NT2/D1 (cell line): ENCODE measurements around the gene SUB1.

Source experiments
- YY1 ChIP-seq: IDR thresholded peaks from 2 replicates; pipeline ENCODE4 v1.6.1; 2011; ENCODE audit not compliant: insufficient read length, insufficient read depth
- ZNF274 ChIP-seq: IDR thresholded peaks from 2 replicates; pipeline ENCODE4 v1.6.1; 2011; ENCODE audit warnings: mild to moderate bottlenecking, low read depth, low read length

GRCh38 chr5:32586276-32586599 lies 881 bp downstream of the SUB1 start:
- TF ChIP-seq YY1 (no peak), ZNF274 (no peak)
